Mesenchymal stem cell (in vitro differentiated cells and primary cell): Measurements from ENCODE around the gene GNL3L. TPM values are rescaled to one million over a fixed set of nuclear protein-coding genes. Genes with fewer than 3 reads are reported as not detected.

ENCODE experiments used
- DNase-seq: peaks from one replicate; pipeline ENCODE4 v3.0.0-alpha.2; 2013
- H2AFZ ChIP-seq: one replicate; pipeline ENCODE4 v1.6.1; 2013; ENCODE audit warnings: low read depth, mild to moderate bottlenecking, control low read depth, inconsistent platforms, low read length, moderate library complexity
- H2AK5ac ChIP-seq: 2 replicates; pipeline ENCODE4 v1.6.1; 2013; ENCODE audit warnings: low read length, moderate library complexity, mild to moderate bottlenecking, inconsistent platforms; ENCODE audit not compliant: severe bottlenecking
- H2BK120ac ChIP-seq: one replicate; pipeline ENCODE4 v1.6.1; 2013; ENCODE audit warnings: low read depth, mild to moderate bottlenecking, inconsistent platforms, low read length, moderate library complexity
- H2BK12ac ChIP-seq, 2 experiments: one replicate each; pipeline ENCODE4 v1.6.1; 2013; ENCODE audit warnings: inconsistent platforms in 2 of 2, low read length in 2 of 2, mild to moderate bottlenecking in 2 of 2, moderate library complexity in 2 of 2, control low read depth in 1 of 2
- H2BK15ac ChIP-seq: one replicate; pipeline ENCODE4 v1.6.1; 2013; ENCODE audit warnings: mild to moderate bottlenecking, low read depth, inconsistent platforms; ENCODE audit not compliant: poor library complexity, severe bottlenecking
- H2BK5ac ChIP-seq: 2 replicates; pipeline ENCODE4 v1.6.1; 2013; ENCODE audit warnings: low read depth, mild to moderate bottlenecking, low read length, control low read depth, inconsistent platforms; ENCODE audit not compliant: poor library complexity, severe bottlenecking
- H3K14ac ChIP-seq, 2 experiments: one replicate each; pipeline ENCODE4 v1.6.1; 2013; ENCODE audit warnings: inconsistent platforms in 2 of 2, low read length in 2 of 2, control low read depth in 1 of 2, mild to moderate bottlenecking in 1 of 2, moderate library complexity in 1 of 2
- H3K18ac ChIP-seq, 2 experiments: one replicate each; pipeline ENCODE4 v1.6.1; 2013; ENCODE audit warnings: inconsistent platforms in 2 of 2, low read length in 2 of 2, control low read depth in 1 of 2, low read depth in 1 of 2, mild to moderate bottlenecking in 1 of 2
- H3K23ac ChIP-seq, 2 experiments: one replicate each; pipeline ENCODE4 v1.6.1; 2013; ENCODE audit warnings: inconsistent platforms in 2 of 2, low read length in 2 of 2, mild to moderate bottlenecking in 2 of 2, moderate library complexity in 2 of 2, control low read depth in 1 of 2
- H3K27ac ChIP-seq: 2 replicates; pipeline ENCODE4 v1.5.1; 2013; ENCODE audit warnings: mild to moderate bottlenecking, moderate library complexity, low read length, control low read depth, inconsistent platforms; ENCODE audit not compliant: poor library complexity, severe bottlenecking
- H3K27me3 ChIP-seq, 2 experiments: 2 replicates each; pipeline versions ENCODE4 v1.6.1 to v1.7.0; 2013; ENCODE audit warnings: low read length in 2 of 2, mild to moderate bottlenecking in 2 of 2, moderate library complexity in 2 of 2, control low read depth in 1 of 2, inconsistent platforms in 1 of 2; ENCODE audit not compliant: control insufficient read depth in 1 of 2, insufficient read depth in 1 of 2
- H3K36me3 ChIP-seq, 2 experiments: 2 replicates each; pipeline versions ENCODE4 v1.6.1 to v1.7.0; 2013; ENCODE audit warnings: low read length in 2 of 2, control low read depth in 1 of 2, inconsistent platforms in 1 of 2, low read depth in 1 of 2, mild to moderate bottlenecking in 1 of 2; ENCODE audit not compliant: insufficient read depth in 2 of 2, control insufficient read depth in 1 of 2
- H3K4ac ChIP-seq, 2 experiments: one replicate each; pipeline ENCODE4 v1.6.1; 2013; ENCODE audit warnings: inconsistent platforms in 2 of 2, low read length in 2 of 2, mild to moderate bottlenecking in 2 of 2, moderate library complexity in 2 of 2, control low read depth in 1 of 2, low read depth in 1 of 2
- H3K4me1 ChIP-seq: 2 replicates; pipeline ENCODE4 v1.6.1; 2013; ENCODE audit warnings: low read depth, low read length, control low read depth; ENCODE audit not compliant: control insufficient read depth, insufficient read depth
- H3K4me2 ChIP-seq: 2 replicates; pipeline ENCODE4 v1.6.1; 2013; ENCODE audit warnings: low read length, mild to moderate bottlenecking, inconsistent platforms; ENCODE audit not compliant: poor library complexity, severe bottlenecking
- H3K4me3 ChIP-seq, 2 experiments: 2 replicates each; pipeline versions ENCODE4 v1.5.1 to v1.7.0; 2013; ENCODE audit warnings: low read length in 2 of 2, mild to moderate bottlenecking in 2 of 2, control low read depth in 1 of 2, low read depth in 1 of 2; ENCODE audit not compliant: insufficient read depth in 1 of 2
- H3K79me1 ChIP-seq: replicated peaks from 2 replicates; pipeline ENCODE4 v1.6.1; 2013; ENCODE audit warnings: mild to moderate bottlenecking, control low read depth, low read length, inconsistent platforms; ENCODE audit not compliant: poor library complexity, severe bottlenecking
- H3K9ac ChIP-seq: 2 replicates; pipeline ENCODE4 v1.7.0; 2013; ENCODE audit warnings: mild to moderate bottlenecking, low read length, moderate library complexity
- H3K9me3 ChIP-seq: 2 replicates; pipeline ENCODE4 v1.7.0; 2013; ENCODE audit warnings: mild to moderate bottlenecking, low read length; ENCODE audit not compliant: control insufficient read depth
- H4K8ac ChIP-seq: one replicate; pipeline ENCODE4 v1.6.1; 2013; ENCODE audit warnings: inconsistent platforms, mild to moderate bottlenecking, low read length, moderate library complexity
- H4K91ac ChIP-seq: one replicate; pipeline ENCODE4 v1.6.1; 2013; ENCODE audit warnings: mild to moderate bottlenecking, low read length, inconsistent platforms
- WGBS: methylation state at CpG from one replicate; pipeline ENCODE4 v1.1.7; 2013; ENCODE audit warnings: mixed read lengths; 5-methylcytosine and 5-hydroxymethylcytosine counted together
- polyA plus RNA-seq, 2 experiments: library from polyadenylated mRNA; stranded (reverse); fragments of 200-250 nt; gene quantifications; one replicate each; pipeline ENCODE4 v1.2.3, GENCODE V29; 2013

Gene GNL3L
- 13.5 TPM for polyA plus RNA-seq (2013, experiment 1 of 2)
- 13.2 TPM for polyA plus RNA-seq (2013, experiment 2 of 2)

GRCh38 chrX:54529552-54530356 lies at the start of gene GNL3L:
GNL3L (plus strand) TSS chrX:54530219; CDS start chrX:54532567, 2,348 bp downstream.
- Histone ChIP-seq H2AFZ (no peak within 1 kb of the TSS), H3K79me1 (no peaks in the 10 kb centered on the region), H2AK5ac (peak within 1 kb of the TSS; percentile 26), H3K27ac (peak within 1 kb of the TSS; percentile 87), H2BK12ac (no peak within 1 kb of the TSS), H3K18ac (peak within 1 kb of the TSS; percentile 69 to 92), H4K91ac (peak within 1 kb of the TSS; percentile 73), H3K23ac (no peak within 1 kb of the TSS), H2BK15ac (no peak within 1 kb of the TSS), H3K27me3 (peaks cover 0 to 5% of the 10 kb centered on the region in 2 experiments), H2BK120ac (peak within 1 kb of the TSS; percentile 61), H4K8ac (peak within 1 kb of the TSS; percentile 81), H3K4me3 (peak within 1 kb of the TSS; percentile 75 to 93), H3K9me3 (no peaks in the 10 kb centered on the region), H3K4ac (peak within 1 kb of the TSS; percentile 51 to 69), H3K9ac (peak within 1 kb of the TSS; percentile 94), H3K4me2 (peak within 1 kb of the TSS; percentile 59), H3K14ac (peak within 1 kb of the TSS in 1 of 2 experiments; percentile 7), H2BK5ac (peak within 1 kb of the TSS; percentile 82), H3K4me1 (peaks cover 5% of the 10 kb centered on the region), H3K36me3 (peaks cover 0 to 10% of the 10 kb centered on the region in 2 experiments)
- DNase-seq = peak; percentile 88
- 40% methylated on average over 9 of the region's 51 CpGs for WGBS

DNA sequence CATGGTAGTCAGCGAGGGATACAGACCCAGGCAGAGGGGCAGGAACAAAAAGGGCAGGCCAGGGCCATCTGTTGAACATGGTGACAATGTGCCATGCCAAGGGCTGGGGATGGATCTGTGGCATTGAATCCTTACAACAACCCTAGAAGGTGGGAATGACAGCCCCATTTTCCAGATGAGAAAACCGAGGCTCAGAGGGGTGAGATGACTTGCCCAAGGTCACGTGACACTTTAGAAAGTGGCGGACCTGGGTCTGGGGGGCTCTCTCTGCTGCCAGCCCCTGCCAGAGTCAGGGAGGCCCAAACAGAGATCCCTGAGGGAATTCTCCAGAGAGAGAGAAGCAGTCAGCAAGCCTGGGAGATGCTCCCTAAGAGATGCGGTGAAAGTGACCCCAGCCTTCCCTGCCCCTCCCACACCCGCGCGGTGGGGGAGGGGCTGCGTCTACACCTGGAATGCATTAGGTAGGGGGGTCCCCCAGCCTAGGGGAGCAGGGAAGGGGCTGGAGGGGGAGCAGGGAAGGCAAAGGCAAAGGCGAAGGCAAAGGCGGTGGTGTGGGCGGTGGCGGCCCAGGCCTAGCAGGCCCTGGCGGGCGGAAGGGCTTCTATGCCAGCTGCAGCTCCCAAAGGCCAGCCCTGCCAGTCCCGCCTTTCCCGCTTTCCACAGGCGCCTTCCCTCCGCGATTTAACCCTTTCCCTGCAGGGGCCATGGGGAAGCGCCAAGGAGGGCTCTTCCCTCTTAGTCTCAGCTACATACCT lies 47.0 kb upstream of the GNL3L start:
- Histone ChIP-seq H4K8ac (peak overlapping the region; percentile 87), H3K79me1 (peaks cover 13% of the 10 kb centered on the region), H3K14ac (peak overlapping the region in 1 of 2 experiments; percentile 86), H2BK5ac (no peak overlapping the region), H3K4me2 (no peak overlapping the region), H3K4me1 (peaks cover 21% of the 10 kb centered on the region), H3K27me3 (peaks cover 0 to 4% of the 10 kb centered on the region in 2 experiments), H2AK5ac (peak overlapping the region; percentile 77), H2BK15ac (peak overlapping the region; percentile 48), H2BK12ac (peak overlapping the region; percentile 49 to 89), H3K36me3 (no peaks in the 10 kb centered on the region), H3K23ac (peak overlapping the region in 1 of 2 experiments; percentile 59), H3K27ac (no peak overlapping the region), H4K91ac (peak overlapping the region; percentile 95), H3K9me3 (no peaks in the 10 kb centered on the region), H3K9ac (peak overlapping the region; percentile 77), H3K4me3 (peak overlapping the region in 1 of 2 experiments; percentile 33), H3K4ac (peak overlapping the region; percentile 75 to 93), H3K18ac (peak overlapping the region; percentile 80 to 91), H2BK120ac (peak overlapping the region; percentile 49), H2AFZ (no peak overlapping the region)
- DNase-seq = no peak
- WGBS = 59% methylated on average over 15 of the region's 21 CpGs

- Histone ChIP-seq H2BK12ac (no peak overlapping the region), H3K27ac (no peak overlapping the region), H3K79me1 (peaks cover 12% of the 10 kb centered on the region), H3K36me3 (no peaks in the 10 kb centered on the region), H4K8ac (peak overlapping the region; percentile 40), H3K4me2 (no peak overlapping the region), H2BK15ac (no peak overlapping the region), H3K4me1 (peaks cover 19% of the 10 kb centered on the region), H3K14ac (no peak overlapping the region), H3K23ac (no peak overlapping the region), H2BK120ac (peak overlapping the region; percentile 3), H3K4ac (no peak overlapping the region), H4K91ac (no peak overlapping the region), H2AFZ (no peak overlapping the region), H3K4me3 (no peak overlapping the region), H3K9ac (peak overlapping the region; percentile 77), H3K9me3 (no peaks in the 10 kb centered on the region), H3K27me3 (peaks cover 0 to 4% of the 10 kb centered on the region in 2 experiments), H2AK5ac (no peak overlapping the region), H2BK5ac (no peak overlapping the region), H3K18ac (no peak overlapping the region)
- 83% methylated on average over 9 of the region's 9 CpGs for WGBS
- no peak for DNase-seq
These were observed 46.1 kb upstream of the GNL3L start for GRCh38 chrX:54483946-54484345.

GRCh38 chrX:54484666-54485065 lies 45.4 kb upstream of the GNL3L start:
- H3K4me2 ChIP-seq = no peak overlapping the region
- no peak overlapping the region for H2BK120ac ChIP-seq
- H3K79me1 ChIP-seq = peaks cover 12% of the 10 kb centered on the region
- H2AFZ ChIP-seq = no peak overlapping the region
- peak overlapping the region; percentile 18 for H4K91ac ChIP-seq
- H3K4ac ChIP-seq = peak overlapping the region in 1 of 2 experiments; percentile 37
- no peak overlapping the region for H3K14ac ChIP-seq
- no peak overlapping the region for H2BK5ac ChIP-seq
- H3K9me3 ChIP-seq = no peaks in the 10 kb centered on the region
- no peak for DNase-seq
- no peaks in the 10 kb centered on the region for H3K36me3 ChIP-seq
- H3K27me3 ChIP-seq = peaks cover 0 to 3% of the 10 kb centered on the region in 2 experiments
- H3K9ac ChIP-seq = no peak overlapping the region
- H2BK15ac ChIP-seq = no peak overlapping the region
- no peak overlapping the region for H3K27ac ChIP-seq
- no peak overlapping the region for H2BK12ac ChIP-seq
- no peak overlapping the region for H2AK5ac ChIP-seq
- WGBS = 27% methylated on average over 2 of the region's 3 CpGs
- H3K4me3 ChIP-seq = no peak overlapping the region
- no peak overlapping the region for H3K23ac ChIP-seq
- H3K18ac ChIP-seq = no peak overlapping the region
- H3K4me1 ChIP-seq = peaks cover 12% of the 10 kb centered on the region
- no peak overlapping the region for H4K8ac ChIP-seq
